ENCODE results near the gene GNG12.

DNA sequence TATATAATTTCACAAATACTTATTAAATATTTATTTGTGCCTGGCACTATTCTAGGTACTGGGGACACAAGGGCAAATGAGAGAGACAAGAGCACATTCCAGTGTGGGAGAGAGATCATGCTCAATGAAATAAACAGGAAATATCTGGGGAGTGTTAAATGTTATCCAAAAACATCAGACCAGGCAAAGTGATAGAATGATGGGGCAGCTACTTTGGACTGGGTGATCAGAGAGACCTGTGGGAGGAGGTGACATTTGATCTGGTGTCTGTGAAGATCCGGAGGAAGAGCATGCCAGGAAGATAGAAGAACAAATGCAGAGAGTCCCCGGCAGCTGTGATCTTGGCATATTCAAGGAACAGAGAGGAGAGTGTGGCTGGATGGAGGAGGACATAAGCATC lies 27.5 kb upstream of the GNG12 start:
- TF ChIP-seq, protein P1, sequence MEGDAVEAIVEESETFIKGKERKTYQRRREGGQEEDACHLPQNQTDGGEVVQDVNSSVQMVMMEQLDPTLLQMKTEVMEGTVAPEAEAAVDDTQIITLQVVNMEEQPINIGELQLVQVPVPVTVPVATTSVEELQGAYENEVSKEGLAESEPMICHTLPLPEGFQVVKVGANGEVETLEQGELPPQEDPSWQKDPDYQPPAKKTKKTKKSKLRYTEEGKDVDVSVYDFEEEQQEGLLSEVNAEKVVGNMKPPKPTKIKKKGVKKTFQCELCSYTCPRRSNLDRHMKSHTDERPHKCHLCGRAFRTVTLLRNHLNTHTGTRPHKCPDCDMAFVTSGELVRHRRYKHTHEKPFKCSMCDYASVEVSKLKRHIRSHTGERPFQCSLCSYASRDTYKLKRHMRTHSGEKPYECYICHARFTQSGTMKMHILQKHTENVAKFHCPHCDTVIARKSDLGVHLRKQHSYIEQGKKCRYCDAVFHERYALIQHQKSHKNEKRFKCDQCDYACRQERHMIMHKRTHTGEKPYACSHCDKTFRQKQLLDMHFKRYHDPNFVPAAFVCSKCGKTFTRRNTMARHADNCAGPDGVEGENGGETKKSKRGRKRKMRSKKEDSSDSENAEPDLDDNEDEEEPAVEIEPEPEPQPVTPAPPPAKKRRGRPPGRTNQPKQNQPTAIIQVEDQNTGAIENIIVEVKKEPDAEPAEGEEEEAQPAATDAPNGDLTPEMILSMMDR (IDR thresholded peaks at IDR 0.05; ENCODE audit: extremely low read depth in 1 of 2, insufficient read depth in 1 of 2, low read depth in 1 of 2, low read length in 2 of 2): no peak
- TF ChIP-seq EZH2 (IDR thresholded peaks at IDR 0.05; ENCODE audit: borderline replicate concordance, low read depth, low read length, severe bottlenecking): no peak
- TF ChIP-seq POLR2A (IDR thresholded peaks at IDR 0.05; ENCODE audit: low read depth, low read length): no peak
